Sigmoid colon (tissue), 4 donors: ENCODE measurements around the gene C14orf180.

ENCODE experiments used
- CTCF ChIP-seq, 4 experiments: fragments of 450-650 bp in 3 of 4; fragments of 200-600 bp in 1 of 4; IDR thresholded peaks; one replicate each; pipeline ENCODE4 v1.5.1; 2016 to 2019; ENCODE audit warnings: antibody characterized with exemption in 4 of 4, mild to moderate bottlenecking in 3 of 4, moderate library complexity in 2 of 4
- EP300 ChIP-seq, 4 donors: sonication (generic); formaldehyde crosslinking; IDR thresholded peaks; one replicate each; pipeline ENCODE4 v1.6.1; 2017; ENCODE audit warnings: antibody characterized with exemption in 4 of 4
- POLR2A ChIP-seq, 2 donors: fragments of 450-650 bp; IDR thresholded peaks; one replicate each; pipeline ENCODE4 v1.6.1; 2016; ENCODE audit warnings: antibody characterized with exemption in 2 of 2, mild to moderate bottlenecking in 2 of 2, moderate library complexity in 2 of 2
- POLR2AphosphoS5 ChIP-seq, 4 donors: sonication (generic); formaldehyde crosslinking; IDR thresholded peaks; one replicate each; pipeline ENCODE4 v1.6.1; 2017; ENCODE audit warnings: antibody characterized with exemption in 4 of 4

- TF ChIP-seq POLR2AphosphoS5 (IDR thresholded peaks at IDR 0.05), result no peak
- no peak for TF ChIP-seq POLR2A (IDR thresholded peaks at IDR 0.05)
- TF ChIP-seq CTCF (IDR thresholded peaks at IDR 0.05), result no peak
- no peak for TF ChIP-seq EP300 (IDR thresholded peaks at IDR 0.05)
Measured at GRCh38 chr14:104547998-104548700, 31.4 kb upstream of the C14orf180 start.
